OCI-LY1 (cell line): ENCODE measurements around the gene SRP9.

Experiments
- H2AFZ ChIP-seq: fragments of 200-600 bp; sonication (generic), shearing (Covaris generic); 2 replicates; pipeline ENCODE4 v1.6.0; 2014; ENCODE audit warnings: antibody characterized with exemption, mild to moderate bottlenecking, low read length
- H3F3A ChIP-seq: fragments of 200-600 bp; sonication (generic), shearing (Covaris generic); 2 replicates; pipeline ENCODE4 v1.6.0; 2014; ENCODE audit warnings: mild to moderate bottlenecking, antibody characterized with exemption, low read length, moderate library complexity; ENCODE audit not compliant: insufficient read depth
- H3K27ac ChIP-seq: fragments of 200-600 bp; sonication (generic); 2 replicates; pipeline ENCODE4 v1.5.1; 2014; ENCODE audit warnings: low read length, mixed run types, mild to moderate bottlenecking, low read depth; ENCODE audit not compliant: poor library complexity, severe bottlenecking
- H3K27me3 ChIP-seq: fragments of 200-600 bp; sonication (generic); 2 replicates; pipeline ENCODE4 v1.6.0; 2014; ENCODE audit warnings: antibody characterized with exemption, mild to moderate bottlenecking, low read length, moderate library complexity; ENCODE audit not compliant: insufficient read depth
- H3K36me3 ChIP-seq: fragments of 200-600 bp; sonication (generic); 2 replicates; pipeline ENCODE4 v1.6.1; 2014; ENCODE audit warnings: mild to moderate bottlenecking, antibody characterized with exemption, low read length, moderate library complexity, mixed read lengths; ENCODE audit not compliant: insufficient read depth
- H3K4me1 ChIP-seq: fragments of 200-600 bp; sonication (generic); 2 replicates; pipeline ENCODE4 v1.5.1; 2014; ENCODE audit warnings: mild to moderate bottlenecking, low read length, moderate library complexity; ENCODE audit not compliant: insufficient read depth, severe bottlenecking
- H3K4me2 ChIP-seq: fragments of 200-600 bp; sonication (generic), shearing (Covaris generic); 2 replicates; pipeline ENCODE4 v1.6.1; 2014; ENCODE audit warnings: low read length
- H3K4me3 ChIP-seq: fragments of 200-600 bp; sonication (generic); 2 replicates; pipeline ENCODE4 v1.5.1; 2014; ENCODE audit warnings: low read length, low read depth, mild to moderate bottlenecking, mixed read lengths; ENCODE audit not compliant: poor library complexity, severe bottlenecking
- H3K79me2 ChIP-seq: fragments of 200-600 bp; shearing (Covaris generic); 2 replicates; pipeline ENCODE4 v1.6.1; 2016; ENCODE audit warnings: mixed run types, low read length, mixed read lengths; ENCODE audit not compliant: insufficient read depth
- H3K9ac ChIP-seq: fragments of 200-600 bp; sonication (generic), shearing (Covaris generic); 2 replicates; pipeline ENCODE4 v1.6.1; 2014; ENCODE audit warnings: mild to moderate bottlenecking, low read length, mixed read lengths
- H3K9me2 ChIP-seq: fragments of 200-600 bp; sonication (generic), shearing (Covaris generic); 2 replicates; pipeline ENCODE4 v1.6.1; 2014; ENCODE audit warnings: low read depth, mild to moderate bottlenecking, low read length, mixed read lengths
- H3K9me3 ChIP-seq: fragments of 200-600 bp; shearing (Covaris generic); 2 replicates; pipeline ENCODE4 v1.6.1; 2014; ENCODE audit warnings: low read length, mixed read lengths
- H4K20me1 ChIP-seq: fragments of 200-600 bp; sonication (generic), shearing (Covaris generic); 2 replicates; pipeline ENCODE4 v1.6.0; 2016; ENCODE audit warnings: mild to moderate bottlenecking, low read length; ENCODE audit not compliant: insufficient read depth
- EZH2 ChIP-seq: fragments of 200-600 bp; sonication (generic), shearing (Covaris generic); IDR thresholded peaks from 2 replicates; pipeline ENCODE4 v1.8.0; 2017; ENCODE audit warnings: borderline replicate concordance, mixed run types, mild to moderate bottlenecking, antibody characterized with exemption, low read length, moderate library complexity, mixed read lengths
- TF ChIP-seq, protein P1 (sequence below): fragments of 200-600 bp; sonication (generic), shearing (Covaris generic); IDR thresholded peaks from 2 replicates; pipeline ENCODE4 v1.5.1; 2017; ENCODE audit warnings: mild to moderate bottlenecking, antibody characterized with exemption, low read length, moderate library complexity, mixed read lengths

The SRP9 gene

GRCh38 chr1:225735252-225736149 lies 42.1 kb upstream of the SRP9 start:
- Histone ChIP-seq H3K9me3 (no peaks in the 10 kb centered on the region), H3K4me3 (no peak overlapping the region), H4K20me1 (no peaks in the 10 kb centered on the region), H3K36me3 (no peaks in the 10 kb centered on the region), H3K4me1 (no peaks in the 10 kb centered on the region), H3K4me2 (no peak overlapping the region), H3K27ac (no peak overlapping the region), H3F3A (no peaks in the 10 kb centered on the region), H2AFZ (no peak overlapping the region), H3K79me2 (no peaks in the 10 kb centered on the region), H3K9me2 (no peaks in the 10 kb centered on the region), H3K27me3 (0 out of 2 replicates have a peak, but pooled peaks cover under 1% of the 10 kb centered on the region), H3K9ac (no peak overlapping the region)
- TF ChIP-seq EZH2 = no peak
- TF ChIP-seq, protein P1, sequence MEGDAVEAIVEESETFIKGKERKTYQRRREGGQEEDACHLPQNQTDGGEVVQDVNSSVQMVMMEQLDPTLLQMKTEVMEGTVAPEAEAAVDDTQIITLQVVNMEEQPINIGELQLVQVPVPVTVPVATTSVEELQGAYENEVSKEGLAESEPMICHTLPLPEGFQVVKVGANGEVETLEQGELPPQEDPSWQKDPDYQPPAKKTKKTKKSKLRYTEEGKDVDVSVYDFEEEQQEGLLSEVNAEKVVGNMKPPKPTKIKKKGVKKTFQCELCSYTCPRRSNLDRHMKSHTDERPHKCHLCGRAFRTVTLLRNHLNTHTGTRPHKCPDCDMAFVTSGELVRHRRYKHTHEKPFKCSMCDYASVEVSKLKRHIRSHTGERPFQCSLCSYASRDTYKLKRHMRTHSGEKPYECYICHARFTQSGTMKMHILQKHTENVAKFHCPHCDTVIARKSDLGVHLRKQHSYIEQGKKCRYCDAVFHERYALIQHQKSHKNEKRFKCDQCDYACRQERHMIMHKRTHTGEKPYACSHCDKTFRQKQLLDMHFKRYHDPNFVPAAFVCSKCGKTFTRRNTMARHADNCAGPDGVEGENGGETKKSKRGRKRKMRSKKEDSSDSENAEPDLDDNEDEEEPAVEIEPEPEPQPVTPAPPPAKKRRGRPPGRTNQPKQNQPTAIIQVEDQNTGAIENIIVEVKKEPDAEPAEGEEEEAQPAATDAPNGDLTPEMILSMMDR = no peak

DNA sequence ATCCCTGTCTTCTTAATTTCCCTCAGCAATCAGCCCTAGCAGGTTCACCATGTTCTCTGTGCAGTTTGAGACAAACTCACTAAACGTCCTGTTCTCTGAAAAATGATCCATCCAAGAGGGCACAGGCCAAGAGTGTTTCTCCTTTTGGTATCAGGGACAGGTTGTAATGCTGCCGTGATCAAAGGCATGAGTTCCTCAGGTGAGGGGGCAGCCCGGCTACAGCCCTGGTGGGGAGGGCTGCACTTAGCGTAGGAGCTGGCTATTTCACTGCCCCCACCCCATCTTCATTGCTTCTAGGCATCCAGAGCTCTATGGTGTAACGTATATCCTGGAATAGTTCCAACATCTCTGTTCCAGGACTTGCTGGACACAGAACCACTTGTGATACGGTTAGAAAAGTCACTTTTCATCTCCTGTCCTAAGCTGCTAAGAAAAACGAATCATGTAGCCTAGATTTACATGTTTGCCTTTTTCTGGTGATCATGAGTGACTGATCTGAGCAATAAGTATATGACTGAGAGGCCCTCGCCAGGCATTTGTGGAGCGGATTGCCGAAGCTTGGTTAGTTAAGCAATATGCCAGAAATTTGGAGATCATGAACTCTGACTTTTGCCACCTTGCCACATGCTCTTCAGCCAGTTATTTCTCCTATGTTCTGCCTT lies 41.1 kb upstream of the SRP9 start:
- no peaks in the 10 kb centered on the region for H3K27me3 ChIP-seq
- no peaks in the 10 kb centered on the region for H3K79me2 ChIP-seq
- TF ChIP-seq, protein P1 = no peak
- TF ChIP-seq EZH2 = no peak
- H3K27ac ChIP-seq = no peak overlapping the region
- no peak overlapping the region for H3K4me3 ChIP-seq
- H2AFZ ChIP-seq = no peak overlapping the region
- no peak overlapping the region for H3K9ac ChIP-seq
- H3K9me3 ChIP-seq = no peaks in the 10 kb centered on the region
- no peaks in the 10 kb centered on the region for H3K36me3 ChIP-seq
- no peaks in the 10 kb centered on the region for H4K20me1 ChIP-seq
- H3K9me2 ChIP-seq = no peaks in the 10 kb centered on the region
- H3K4me2 ChIP-seq = no peak overlapping the region
- no peaks in the 10 kb centered on the region for H3F3A ChIP-seq
- H3K4me1 ChIP-seq = no peaks in the 10 kb centered on the region

DNA sequence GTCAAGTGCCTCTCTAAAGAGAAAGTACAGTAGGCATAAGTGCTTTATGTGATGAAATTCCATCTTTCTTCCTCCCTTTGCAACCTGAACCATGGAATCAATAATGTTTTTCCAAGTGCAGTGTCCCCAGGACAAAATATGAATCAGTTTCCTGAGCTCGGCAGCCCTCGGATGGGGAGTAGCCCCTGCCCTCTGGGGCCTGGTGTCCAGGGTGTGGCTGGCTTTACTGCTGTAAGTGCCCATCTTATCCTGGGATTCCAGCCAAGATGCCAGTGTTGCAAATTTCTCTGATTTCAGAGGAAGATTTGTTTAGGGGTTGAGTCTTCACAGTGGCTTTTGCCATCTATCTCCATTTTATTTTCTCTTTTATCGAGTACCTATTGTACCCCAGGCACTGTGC lies 40.5 kb upstream of the SRP9 start:
- H3K9me2 ChIP-seq = no peaks in the 10 kb centered on the region
- no peak overlapping the region for H3K4me3 ChIP-seq
- H3K4me1 ChIP-seq = no peaks in the 10 kb centered on the region
- H3K27me3 ChIP-seq = no peaks in the 10 kb centered on the region
- H3K79me2 ChIP-seq = no peaks in the 10 kb centered on the region
- no peak overlapping the region for H3K9ac ChIP-seq
- no peaks in the 10 kb centered on the region for H4K20me1 ChIP-seq
- no peaks in the 10 kb centered on the region for H3K9me3 ChIP-seq
- H3F3A ChIP-seq = no peaks in the 10 kb centered on the region
- no peak overlapping the region for H2AFZ ChIP-seq
- H3K4me2 ChIP-seq = no peak overlapping the region
- TF ChIP-seq, protein P1 = no peak
- TF ChIP-seq EZH2 = no peak
- no peaks in the 10 kb centered on the region for H3K36me3 ChIP-seq
- no peak overlapping the region for H3K27ac ChIP-seq
